Cardiac septum (tissue), 1 donor: Measurements from ENCODE around the gene CREM. TPM values are rescaled to one million over a fixed set of nuclear protein-coding genes. Genes with fewer than 3 reads are reported as not detected.
A peak's percentile ranks its signal among the peaks of the same experiment; 100 is the strongest.

Experiments used
- DNase-seq: peaks from one replicate; pipeline ENCODE4 v3.0.0-alpha.2; 2020; ENCODE audit warnings: low spot score
- intact Hi-C: fragments of 100-400 bp; cut with DNase I; formaldehyde crosslinking; loops from one replicate; pipeline ENCODE4 v1.14.0; 2022
- microRNA-seq: library from miRNA; unstranded; fragments of <30 nt; microRNA quantifications from one replicate; pipeline ENCODE4 v1.2.0, GENCODE V29; 2020
- total RNA-seq: library from RNA; stranded (reverse); fragmentation: NEBNext Ultra II Directional; extraction: Animal tissue kit (Norgen Biotek cat#: 25700); gene quantifications from one replicate; pipeline ENCODE4 v1.2.1, GENCODE V29; 2021
- donor health status: DM: no; HTN: no; CAD: no.

Gene CREM
- total RNA-seq, 1 donor from 2014 or later = 46.0 TPM

GRCh38 chr10:35246770-35247343 lies 120.2 kb downstream of the CREM start:
- intact Hi-C loops = no loop called here
- no peak for DNase-seq

GRCh38 chr10:35251373-35252100 lies 124.9 kb downstream of the CREM start:
- DNase-seq = no peak
- intact Hi-C loops = no loop called here

- intact Hi-C loops = no loop called here
- DNase-seq = no peak
Observed at GRCh38 chr10:35257057-35257983, 130.7 kb downstream of the CREM start.

- intact Hi-C loops = no loop called here
- DNase-seq = no peak
Observed at GRCh38 chr10:35259769-35260397, 133.2 kb downstream of the CREM start.

GRCh38 chr10:35262436-35262835 lies 135.8 kb downstream of the CREM start:
- DNase-seq = no peak
- intact Hi-C loops = no loop called here

Small RNA genes within 50 kb of the gene (microRNA-seq; reads per million reads assigned to microRNA genes)
- gene MIR3611 = 4.4 reads per million, percentile 4 among the genes with 10 or more reads in this experiment

Other genes starting within 250 kb of the CREM start
- gene CUL2, start 36.5 kb upstream of the CREM start, total RNA-seq = 30.0 TPM
- gene CCNY, start 209.7 kb downstream of the CREM start, total RNA-seq = 83.4 TPM